HEK293 (cell line): ENCODE measurements around the gene PPP6R3.

Experiments used
- BCL11B ChIP-seq: fragments of 450-650 bp; formaldehyde crosslinking; IDR thresholded peaks from 2 replicates; pipeline ENCODE4 v1.5.1; 2016; ENCODE audit warnings: low read depth, missing biosample characterization, missing genetic modification characterization
- KLF9 ChIP-seq: fragments of 450-650 bp; formaldehyde crosslinking; IDR thresholded peaks from 2 replicates; pipeline ENCODE4 v1.5.1; 2016; ENCODE audit warnings: missing biosample characterization, missing genetic modification characterization, low read depth
- SCRT1 ChIP-seq: fragments of 450-650 bp; formaldehyde crosslinking; IDR thresholded peaks from 2 replicates; pipeline ENCODE4 v1.5.1; 2016; ENCODE audit warnings: missing biosample characterization, missing genetic modification characterization, borderline replicate concordance
- SCRT2 ChIP-seq: fragments of 450-650 bp; formaldehyde crosslinking; IDR thresholded peaks from 2 replicates; pipeline ENCODE4 v1.5.1; 2016; ENCODE audit warnings: missing biosample characterization, missing genetic modification characterization
- YY1 ChIP-seq: fragments of 450-650 bp; formaldehyde crosslinking; IDR thresholded peaks from 2 replicates; pipeline ENCODE4 v1.5.1; 2018; ENCODE audit warnings: missing biosample characterization, missing genetic modification characterization
- ZBTB7A ChIP-seq: fragments of 450-650 bp; formaldehyde crosslinking; IDR thresholded peaks from 2 replicates; pipeline ENCODE4 v1.5.1; 2016; ENCODE audit warnings: low read depth, missing biosample characterization, missing genetic modification characterization
- ZBTB8A ChIP-seq: fragments of 450-650 bp; formaldehyde crosslinking; IDR thresholded peaks from 2 replicates; pipeline ENCODE4 v1.5.1; 2016; ENCODE audit warnings: missing biosample characterization, missing genetic modification characterization
- ZEB2 ChIP-seq: fragments of 450-650 bp; formaldehyde crosslinking; IDR thresholded peaks from 2 replicates; pipeline ENCODE4 v1.5.1; 2016; ENCODE audit warnings: missing biosample characterization, missing genetic modification characterization
- ZNF121 ChIP-seq: fragments of 450-650 bp; formaldehyde crosslinking; IDR thresholded peaks from 2 replicates; pipeline ENCODE4 v1.5.1; 2016; ENCODE audit warnings: missing biosample characterization, missing genetic modification characterization
- ZNF169 ChIP-seq: fragments of 450-650 bp; formaldehyde crosslinking; IDR thresholded peaks from 2 replicates; pipeline ENCODE4 v1.5.1; 2016; ENCODE audit warnings: missing biosample characterization, missing genetic modification characterization
- ZNF184 ChIP-seq: fragments of 450-650 bp; IDR thresholded peaks from 2 replicates; pipeline ENCODE4 v1.5.1; 2018; ENCODE audit warnings: missing biosample characterization, mild to moderate bottlenecking, missing genetic modification characterization
- ZNF23 ChIP-seq: fragments of 450-650 bp; formaldehyde crosslinking; IDR thresholded peaks from 2 replicates; pipeline ENCODE4 v1.5.1; 2016; ENCODE audit warnings: missing biosample characterization, missing genetic modification characterization, borderline replicate concordance
- ZNF391 ChIP-seq: fragments of 450-650 bp; formaldehyde crosslinking; IDR thresholded peaks from 2 replicates; pipeline ENCODE4 v1.5.1; 2016; ENCODE audit warnings: low read depth, missing biosample characterization, missing genetic modification characterization, borderline replicate concordance
- ZNF416 ChIP-seq: fragments of 450-650 bp; formaldehyde crosslinking; IDR thresholded peaks from 2 replicates; pipeline ENCODE4 v1.5.1; 2016; ENCODE audit warnings: missing biosample characterization, missing genetic modification characterization
- ZNF426 ChIP-seq: fragments of 450-650 bp; formaldehyde crosslinking; IDR thresholded peaks from 2 replicates; pipeline ENCODE4 v1.5.1; 2017; ENCODE audit warnings: missing biosample characterization, missing genetic modification characterization, mild to moderate bottlenecking, inconsistent platforms, moderate library complexity
- ZNF48 ChIP-seq: fragments of 450-650 bp; formaldehyde crosslinking; IDR thresholded peaks from 2 replicates; pipeline ENCODE4 v1.5.1; 2016; ENCODE audit warnings: missing biosample characterization, missing genetic modification characterization
- ZNF555 ChIP-seq: fragments of 450-650 bp; formaldehyde crosslinking; conservative IDR thresholded peaks from 2 replicates; pipeline ENCODE4 v1.5.1; 2017; ENCODE audit warnings: missing biosample characterization, mild to moderate bottlenecking, missing genetic modification characterization, inconsistent platforms
- ZNF670 ChIP-seq: fragments of 450-650 bp; formaldehyde crosslinking; IDR thresholded peaks from 2 replicates; pipeline ENCODE4 v1.5.1; 2016; ENCODE audit warnings: missing biosample characterization, missing genetic modification characterization, low read depth
- ZNF777 ChIP-seq: fragments of 450-650 bp; formaldehyde crosslinking; IDR thresholded peaks from 2 replicates; pipeline ENCODE4 v1.5.1; 2017; ENCODE audit warnings: missing biosample characterization, missing genetic modification characterization, borderline replicate concordance
- ZNF785 ChIP-seq: fragments of 450-650 bp; formaldehyde crosslinking; IDR thresholded peaks from 2 replicates; pipeline ENCODE4 v1.5.1; 2016; ENCODE audit warnings: missing biosample characterization, missing genetic modification characterization
- ZNF792 ChIP-seq: fragments of 450-650 bp; formaldehyde crosslinking; IDR thresholded peaks from 2 replicates; pipeline ENCODE4 v1.5.1; 2016; ENCODE audit warnings: missing biosample characterization, missing genetic modification characterization
- TF ChIP-seq, protein P1 (sequence below): IDR thresholded peaks from 2 replicates; pipeline ENCODE4 v1.6.1; 2011; ENCODE audit warnings: mild to moderate bottlenecking, low read depth, low read length, borderline replicate concordance
- TF ChIP-seq, protein P2 (sequence below): fragments of 450-650 bp; formaldehyde crosslinking; IDR thresholded peaks from 2 replicates; pipeline ENCODE4 v1.5.1; 2016; ENCODE audit warnings: missing biosample characterization, missing genetic modification characterization
- TF ChIP-seq, protein P3 (sequence below): fragments of 450-650 bp; formaldehyde crosslinking; IDR thresholded peaks from 2 replicates; pipeline ENCODE4 v1.5.0; 2017; ENCODE audit warnings: missing biosample characterization, missing genetic modification characterization, borderline replicate concordance
- TF ChIP-seq, protein P4 (sequence below): fragments of 450-650 bp; formaldehyde crosslinking; IDR thresholded peaks from 2 replicates; pipeline ENCODE4 v1.5.1; 2016; ENCODE audit warnings: missing biosample characterization, missing genetic modification characterization, borderline replicate concordance
- TF ChIP-seq, protein P5 (sequence below): fragments of 450-650 bp; formaldehyde crosslinking; IDR thresholded peaks from 2 replicates; pipeline ENCODE4 v1.5.1; 2017; ENCODE audit warnings: missing biosample characterization, missing genetic modification characterization
- TF ChIP-seq, protein P6 (sequence below): fragments of 450-650 bp; formaldehyde crosslinking; IDR thresholded peaks from 2 replicates; pipeline ENCODE4 v1.5.1; 2017; ENCODE audit warnings: missing biosample characterization, mild to moderate bottlenecking, missing genetic modification characterization, moderate library complexity
- TF ChIP-seq, protein P7 (sequence below): fragments of 450-650 bp; formaldehyde crosslinking; IDR thresholded peaks from 2 replicates; pipeline ENCODE4 v1.5.1; 2016; ENCODE audit warnings: missing biosample characterization, missing genetic modification characterization, low read depth

The PPP6R3 gene

DNA sequence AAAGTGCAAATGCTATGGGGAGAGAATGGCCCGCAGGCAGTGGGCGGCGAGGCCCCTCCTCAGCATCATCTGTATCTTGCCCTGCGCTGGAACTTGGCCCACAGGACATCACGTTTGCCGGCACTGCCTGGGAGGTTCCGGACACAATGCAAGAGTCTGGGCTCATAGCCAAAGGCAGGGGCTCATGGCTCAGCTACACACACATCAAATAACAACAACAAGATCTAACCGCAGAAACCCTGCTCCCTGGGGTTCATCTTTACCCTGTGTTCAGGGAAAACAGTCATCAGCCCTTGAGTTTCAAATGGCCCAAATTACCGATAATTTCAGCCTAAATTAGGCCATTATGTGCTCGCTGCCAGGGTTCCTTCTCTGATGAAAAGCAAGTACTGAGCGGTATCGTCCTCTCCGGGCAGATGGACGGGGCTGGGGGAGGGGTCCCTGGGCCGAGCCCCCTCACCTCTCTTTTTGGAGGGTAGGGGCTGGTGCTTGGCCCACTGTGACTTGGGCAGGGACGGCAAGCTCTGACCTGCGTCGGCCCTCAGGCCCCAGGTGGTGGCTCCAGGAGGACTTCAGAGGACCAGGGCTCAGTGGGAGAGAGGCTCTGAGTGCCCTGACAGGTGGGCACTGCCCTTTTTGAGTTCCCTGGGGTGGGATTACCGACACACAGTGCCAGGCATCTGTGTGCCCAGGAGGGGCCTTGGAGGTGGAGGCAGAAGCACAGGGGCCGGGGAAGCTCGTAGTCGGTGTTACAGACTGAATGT, 198.8 kb downstream of the PPP6R3 start (continued):
- TF ChIP-seq ZNF555 (no peak), ZNF777 (no peak), ZBTB7A (tag by site-specific recombination) (no peak), ZNF792 (tag by site-specific recombination) (no peak), ZNF184 (no peak), ZNF391 (peak; percentile 34; the same call in 1 of the 2 replicates), ZNF416 (tag by site-specific recombination) (no peak), ZNF426 (tag by site-specific recombination) (no peak), ZNF23 (no peak), ZNF48 (tag by site-specific recombination) (no peak), ZNF785 (tag by site-specific recombination) (no peak), ZNF670 (tag by site-specific recombination) (no peak), ZNF169 (tag by site-specific recombination) (no peak), BCL11B (tag by site-specific recombination) (no peak), KLF9 (tag by site-specific recombination) (no peak), SCRT2 (no peak), SCRT1 (tag by site-specific recombination) (no peak), YY1 (tag by site-specific recombination) (no peak), ZNF121 (tag by site-specific recombination) (no peak), ZEB2 (tag by site-specific recombination) (peak; percentile 93), ZBTB8A (tag by site-specific recombination) (peak; percentile 98)
- TF ChIP-seq, protein P1, sequence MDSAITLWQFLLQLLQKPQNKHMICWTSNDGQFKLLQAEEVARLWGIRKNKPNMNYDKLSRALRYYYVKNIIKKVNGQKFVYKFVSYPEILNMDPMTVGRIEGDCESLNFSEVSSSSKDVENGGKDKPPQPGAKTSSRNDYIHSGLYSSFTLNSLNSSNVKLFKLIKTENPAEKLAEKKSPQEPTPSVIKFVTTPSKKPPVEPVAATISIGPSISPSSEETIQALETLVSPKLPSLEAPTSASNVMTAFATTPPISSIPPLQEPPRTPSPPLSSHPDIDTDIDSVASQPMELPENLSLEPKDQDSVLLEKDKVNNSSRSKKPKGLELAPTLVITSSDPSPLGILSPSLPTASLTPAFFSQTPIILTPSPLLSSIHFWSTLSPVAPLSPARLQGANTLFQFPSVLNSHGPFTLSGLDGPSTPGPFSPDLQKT: no peak
- TF ChIP-seq, protein P2, sequence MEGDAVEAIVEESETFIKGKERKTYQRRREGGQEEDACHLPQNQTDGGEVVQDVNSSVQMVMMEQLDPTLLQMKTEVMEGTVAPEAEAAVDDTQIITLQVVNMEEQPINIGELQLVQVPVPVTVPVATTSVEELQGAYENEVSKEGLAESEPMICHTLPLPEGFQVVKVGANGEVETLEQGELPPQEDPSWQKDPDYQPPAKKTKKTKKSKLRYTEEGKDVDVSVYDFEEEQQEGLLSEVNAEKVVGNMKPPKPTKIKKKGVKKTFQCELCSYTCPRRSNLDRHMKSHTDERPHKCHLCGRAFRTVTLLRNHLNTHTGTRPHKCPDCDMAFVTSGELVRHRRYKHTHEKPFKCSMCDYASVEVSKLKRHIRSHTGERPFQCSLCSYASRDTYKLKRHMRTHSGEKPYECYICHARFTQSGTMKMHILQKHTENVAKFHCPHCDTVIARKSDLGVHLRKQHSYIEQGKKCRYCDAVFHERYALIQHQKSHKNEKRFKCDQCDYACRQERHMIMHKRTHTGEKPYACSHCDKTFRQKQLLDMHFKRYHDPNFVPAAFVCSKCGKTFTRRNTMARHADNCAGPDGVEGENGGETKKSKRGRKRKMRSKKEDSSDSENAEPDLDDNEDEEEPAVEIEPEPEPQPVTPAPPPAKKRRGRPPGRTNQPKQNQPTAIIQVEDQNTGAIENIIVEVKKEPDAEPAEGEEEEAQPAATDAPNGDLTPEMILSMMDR: no peak
- TF ChIP-seq, protein P3, sequence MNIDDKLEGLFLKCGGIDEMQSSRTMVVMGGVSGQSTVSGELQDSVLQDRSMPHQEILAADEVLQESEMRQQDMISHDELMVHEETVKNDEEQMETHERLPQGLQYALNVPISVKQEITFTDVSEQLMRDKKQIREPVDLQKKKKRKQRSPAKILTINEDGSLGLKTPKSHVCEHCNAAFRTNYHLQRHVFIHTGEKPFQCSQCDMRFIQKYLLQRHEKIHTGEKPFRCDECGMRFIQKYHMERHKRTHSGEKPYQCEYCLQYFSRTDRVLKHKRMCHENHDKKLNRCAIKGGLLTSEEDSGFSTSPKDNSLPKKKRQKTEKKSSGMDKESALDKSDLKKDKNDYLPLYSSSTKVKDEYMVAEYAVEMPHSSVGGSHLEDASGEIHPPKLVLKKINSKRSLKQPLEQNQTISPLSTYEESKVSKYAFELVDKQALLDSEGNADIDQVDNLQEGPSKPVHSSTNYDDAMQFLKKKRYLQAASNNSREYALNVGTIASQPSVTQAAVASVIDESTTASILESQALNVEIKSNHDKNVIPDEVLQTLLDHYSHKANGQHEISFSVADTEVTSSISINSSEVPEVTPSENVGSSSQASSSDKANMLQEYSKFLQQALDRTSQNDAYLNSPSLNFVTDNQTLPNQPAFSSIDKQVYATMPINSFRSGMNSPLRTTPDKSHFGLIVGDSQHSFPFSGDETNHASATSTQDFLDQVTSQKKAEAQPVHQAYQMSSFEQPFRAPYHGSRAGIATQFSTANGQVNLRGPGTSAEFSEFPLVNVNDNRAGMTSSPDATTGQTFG: no peak
- TF ChIP-seq, protein P4, sequence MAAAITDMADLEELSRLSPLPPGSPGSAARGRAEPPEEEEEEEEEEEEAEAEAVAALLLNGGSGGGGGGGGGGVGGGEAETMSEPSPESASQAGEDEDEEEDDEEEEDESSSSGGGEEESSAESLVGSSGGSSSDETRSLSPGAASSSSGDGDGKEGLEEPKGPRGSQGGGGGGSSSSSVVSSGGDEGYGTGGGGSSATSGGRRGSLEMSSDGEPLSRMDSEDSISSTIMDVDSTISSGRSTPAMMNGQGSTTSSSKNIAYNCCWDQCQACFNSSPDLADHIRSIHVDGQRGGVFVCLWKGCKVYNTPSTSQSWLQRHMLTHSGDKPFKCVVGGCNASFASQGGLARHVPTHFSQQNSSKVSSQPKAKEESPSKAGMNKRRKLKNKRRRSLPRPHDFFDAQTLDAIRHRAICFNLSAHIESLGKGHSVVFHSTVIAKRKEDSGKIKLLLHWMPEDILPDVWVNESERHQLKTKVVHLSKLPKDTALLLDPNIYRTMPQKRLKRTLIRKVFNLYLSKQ (tag by site-specific recombination): no peak
- TF ChIP-seq, protein P5, sequence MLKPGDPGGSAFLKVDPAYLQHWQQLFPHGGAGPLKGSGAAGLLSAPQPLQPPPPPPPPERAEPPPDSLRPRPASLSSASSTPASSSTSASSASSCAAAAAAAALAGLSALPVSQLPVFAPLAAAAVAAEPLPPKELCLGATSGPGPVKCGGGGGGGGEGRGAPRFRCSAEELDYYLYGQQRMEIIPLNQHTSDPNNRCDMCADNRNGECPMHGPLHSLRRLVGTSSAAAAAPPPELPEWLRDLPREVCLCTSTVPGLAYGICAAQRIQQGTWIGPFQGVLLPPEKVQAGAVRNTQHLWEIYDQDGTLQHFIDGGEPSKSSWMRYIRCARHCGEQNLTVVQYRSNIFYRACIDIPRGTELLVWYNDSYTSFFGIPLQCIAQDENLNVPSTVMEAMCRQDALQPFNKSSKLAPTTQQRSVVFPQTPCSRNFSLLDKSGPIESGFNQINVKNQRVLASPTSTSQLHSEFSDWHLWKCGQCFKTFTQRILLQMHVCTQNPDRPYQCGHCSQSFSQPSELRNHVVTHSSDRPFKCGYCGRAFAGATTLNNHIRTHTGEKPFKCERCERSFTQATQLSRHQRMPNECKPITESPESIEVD (tag by site-specific recombination): peak; percentile 66
- TF ChIP-seq, protein P6, sequence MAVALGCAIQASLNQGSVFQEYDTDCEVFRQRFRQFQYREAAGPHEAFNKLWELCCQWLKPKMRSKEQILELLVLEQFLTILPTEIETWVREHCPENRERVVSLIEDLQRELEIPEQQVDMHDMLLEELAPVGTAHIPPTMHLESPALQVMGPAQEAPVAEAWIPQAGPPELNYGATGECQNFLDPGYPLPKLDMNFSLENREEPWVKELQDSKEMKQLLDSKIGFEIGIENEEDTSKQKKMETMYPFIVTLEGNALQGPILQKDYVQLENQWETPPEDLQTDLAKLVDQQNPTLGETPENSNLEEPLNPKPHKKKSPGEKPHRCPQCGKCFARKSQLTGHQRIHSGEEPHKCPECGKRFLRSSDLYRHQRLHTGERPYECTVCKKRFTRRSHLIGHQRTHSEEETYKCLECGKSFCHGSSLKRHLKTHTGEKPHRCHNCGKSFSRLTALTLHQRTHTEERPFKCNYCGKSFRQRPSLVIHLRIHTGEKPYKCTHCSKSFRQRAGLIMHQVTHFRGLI (tag by site-specific recombination): no peak
- TF ChIP-seq, protein P7, sequence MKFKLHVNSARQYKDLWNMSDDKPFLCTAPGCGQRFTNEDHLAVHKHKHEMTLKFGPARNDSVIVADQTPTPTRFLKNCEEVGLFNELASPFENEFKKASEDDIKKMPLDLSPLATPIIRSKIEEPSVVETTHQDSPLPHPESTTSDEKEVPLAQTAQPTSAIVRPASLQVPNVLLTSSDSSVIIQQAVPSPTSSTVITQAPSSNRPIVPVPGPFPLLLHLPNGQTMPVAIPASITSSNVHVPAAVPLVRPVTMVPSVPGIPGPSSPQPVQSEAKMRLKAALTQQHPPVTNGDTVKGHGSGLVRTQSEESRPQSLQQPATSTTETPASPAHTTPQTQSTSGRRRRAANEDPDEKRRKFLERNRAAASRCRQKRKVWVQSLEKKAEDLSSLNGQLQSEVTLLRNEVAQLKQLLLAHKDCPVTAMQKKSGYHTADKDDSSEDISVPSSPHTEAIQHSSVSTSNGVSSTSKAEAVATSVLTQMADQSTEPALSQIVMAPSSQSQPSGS (tag by site-specific recombination): no peak
